ENCODE data around the gene CD300LB.
"Not testable (repeated sequence)": the region's sequence is repeated elsewhere in the genome, so short reads cannot be mapped to it uniquely, and the experiment has no call there.

GRCh38 chr17:74518413-74518981 lies 12.8 kb downstream of the CD300LB start:
- not testable (repeated sequence) for TF ChIP-seq CTCF, POLR2A (IDR thresholded peaks at IDR 0.05)

Data from esophagus squamous epithelium (tissue), 4 donors.